HepG2 (cell line): ENCODE results near the gene MCM3AP. TPM values are rescaled to one million over a fixed set of nuclear protein-coding genes. Genes with fewer than 3 reads are reported as not detected.
A peak's percentile ranks its signal among the peaks of the same experiment; 100 is the strongest.

Experiments used
- ATAC-seq: fragments of 200-7000 bp; cut with Tn5 transposase; 3 replicates; pipeline ENCODE4 v1.9.1; 2020; ENCODE audit warnings: mild to moderate bottlenecking, moderate library complexity
- BruUV-seq: library from RNA; stranded (reverse); fragments of 400-500 nt; replicated peaks from 2 replicates; lab custom pipeline; 2021; lab: Mats Ljungman, UMichigan
- CTCF ChIA-PET: fragments of 300-600 bp; formaldehyde crosslinking; extraction: SDS; loops from one replicate; lab custom pipeline; 2021; ENCODE audit warnings: low total read pairs, inconsistent platforms, low intra/inter-chr PET ratio; lab: Yijun Ruan, JAX
- POLR2A ChIA-PET: fragments of 350-600 bp; sonication (Branson Sonifier 250); formaldehyde crosslinking; loops from one replicate; lab custom pipeline; 2020; ENCODE audit warnings: antibody characterized with exemption, inconsistent platforms; lab: Yijun Ruan, JAX
- DNase-seq: peaks from one replicate; pipeline ENCODE4 v3.0.0-alpha.2; 2015; ENCODE audit warnings: low spot score
- FAIRE-seq: peaks from 3 replicates; lab custom pipeline; 2011; peaks lifted over from hg19 to GRCh38; lab: Jason Lieb, UNC
- H2AFZ ChIP-seq: one replicate; pipeline ENCODE4 v1.6.1; 2011; ENCODE audit warnings: low read length, inconsistent platforms
- H3K27ac ChIP-seq: fragments of 300-600 bp; 3 replicates; pipeline ENCODE4 v1.8.0; 2011; ENCODE audit warnings: mixed run types, mild to moderate bottlenecking, mixed read lengths, low read length, inconsistent platforms; ENCODE audit not compliant: insufficient read depth; ENCODE audit errors: extremely low read length
- H3K27me3 ChIP-seq, 2 experiments: fragments of 200-600 bp in 1 of 2; 2 replicates in 1 of 2; 3 replicates in 1 of 2; pipeline versions ENCODE4 v1.6.0 to v1.8.0; 2011; ENCODE audit warnings: low read length in 2 of 2, mild to moderate bottlenecking in 2 of 2, moderate library complexity in 2 of 2, inconsistent platforms in 1 of 2; ENCODE audit not compliant: insufficient read depth in 2 of 2, control insufficient read depth in 1 of 2
- H3K36me3 ChIP-seq, 2 experiments: fragments of 200-600 bp in 1 of 2; replicated peaks in 1 of 2; 2 replicates in 1 of 2; 3 replicates in 1 of 2; pipeline versions ENCODE4 v1.5.1 to v1.8.0; 2011; ENCODE audit warnings: low read length in 2 of 2, inconsistent platforms in 1 of 2; ENCODE audit not compliant: insufficient read depth in 2 of 2, control insufficient read depth in 1 of 2
- H3K4me1 ChIP-seq: 2 replicates; pipeline ENCODE4 v1.5.1; 2012; ENCODE audit warnings: low read length, inconsistent platforms; ENCODE audit not compliant: insufficient read depth
- H3K4me2 ChIP-seq: 2 replicates; pipeline ENCODE4 v1.6.0; 2011; ENCODE audit warnings: low read depth, low read length, inconsistent platforms
- H3K4me3 ChIP-seq, 3 experiments: fragments of 200-600 bp in 1 of 3; sonication (generic), shearing (Covaris generic) in 1 of 3; replicated peaks in 1 of 3; 2 replicates each; pipeline ENCODE4 v1.5.1; 2011 to 2016; ENCODE audit warnings: low read length in 3 of 3, inconsistent platforms in 2 of 3, low read depth in 2 of 3, mild to moderate bottlenecking in 2 of 3, control low read depth in 1 of 3, mixed read lengths in 1 of 3; ENCODE audit not compliant: insufficient read depth in 1 of 3
- H3K79me2 ChIP-seq: one replicate; pipeline ENCODE4 v1.6.1; 2011; ENCODE audit warnings: low read length, inconsistent platforms; ENCODE audit not compliant: insufficient read depth
- H3K9ac ChIP-seq: 2 replicates; pipeline ENCODE4 v1.6.0; 2011; ENCODE audit warnings: mild to moderate bottlenecking, low read depth, low read length, inconsistent platforms; ENCODE audit not compliant: insufficient read depth
- H3K9me3 ChIP-seq: 2 replicates; pipeline ENCODE4 v1.5.1; 2012; ENCODE audit warnings: mild to moderate bottlenecking, low read length
- H4K20me1 ChIP-seq: 2 replicates; pipeline ENCODE4 v1.6.0; 2011; ENCODE audit warnings: inconsistent platforms, mild to moderate bottlenecking, low read length, moderate library complexity; ENCODE audit not compliant: insufficient read depth
- ATF7-NPFF ChIP-seq: sonication (generic); formaldehyde crosslinking; IDR thresholded peaks from 2 replicates; pipeline ENCODE4 v1.8.1; 2023; ENCODE audit warnings: mild to moderate bottlenecking, low read depth, missing genetic modification reagents, moderate library complexity
- CEBPB ChIP-seq: IDR thresholded peaks from 2 replicates; pipeline ENCODE4 v1.6.1; 2011; ENCODE audit warnings: low read depth, low read length, improper control_type of control experiment, borderline replicate concordance
- FOXA3 ChIP-seq: IDR thresholded peaks from 2 replicates; pipeline ENCODE4 v1.6.1; 2016; ENCODE audit warnings: missing genetic modification reagents, missing compliant biosample characterization
- NFKBIZ ChIP-seq: IDR thresholded peaks from 2 replicates; pipeline ENCODE4 v1.6.1; 2018; ENCODE audit warnings: missing genetic modification reagents, missing compliant biosample characterization
- POLR2AphosphoS5 ChIP-seq: IDR thresholded peaks from 2 replicates; pipeline ENCODE4 v1.6.1; 2012; ENCODE audit warnings: low read depth, low read length
- ZC3H4 ChIP-seq: sonication (generic); formaldehyde crosslinking; IDR thresholded peaks from 2 replicates; pipeline ENCODE4 v1.4.0; 2020; ENCODE audit warnings: missing genetic modification reagents, borderline replicate concordance
- ZNF570 ChIP-seq: sonication (generic); formaldehyde crosslinking; IDR thresholded peaks from 2 replicates; pipeline ENCODE4 v1.4.0; 2020; ENCODE audit warnings: mild to moderate bottlenecking, missing genetic modification reagents, borderline replicate concordance
- WGBS: methylation state at CpG from one replicate; pipeline ENCODE4 v1.1.6; 2017; ENCODE audit warnings: low lambda C conversion rate; 5-methylcytosine and 5-hydroxymethylcytosine counted together
- in situ Hi-C: cut with HindIII; loops from 2 replicates; pipeline ENCODE4 v1.10.0; 2017; ENCODE audit warnings: low pct_unique_long_range_greater_than_20kb; ENCODE audit not compliant: extremely low pct_ligation_motif_present
- intact Hi-C: fragments of 100-400 bp; cut with micrococcal nuclease; formaldehyde crosslinking; loops from one replicate; pipeline ENCODE4 v1.10.0; 2022; ENCODE audit not compliant: unreplicated experiment
- polyA plus RNA-seq, 8 experiments: library from polyadenylated mRNA; depleted of rRNA in 3 of 8; stranded (reverse) in 7 of 8; unstranded in 1 of 8; fragments of >200 nt; fragmentation: Illumina TruSeq in 4 of 8; extraction: Trizol in 4 of 8; gene quantifications; 2 replicates each; pipeline versions ENCODE4 v1.2.1 to v1.2.3, GENCODE V29; 2011 to 2016; ENCODE audit warnings: low read depth in 4 of 8, missing spikeins in 1 of 8, mixed read lengths in 1 of 8; ENCODE audit not compliant: insufficient read depth in 1 of 8
- total RNA-seq, 5 experiments: library from RNA; depleted of rRNA; stranded (reverse); fragments of >200 nt; fragmentation: Illumina TruSeq; extraction: Trizol; gene quantifications; 2 replicates each; pipeline ENCODE4 v1.2.3, GENCODE V29; 2016; ENCODE audit warnings: low read depth in 1 of 5
- TF ChIP-seq, protein P1 (sequence below): sonication (generic); formaldehyde crosslinking; IDR thresholded peaks from 2 replicates; pipeline ENCODE4 v1.5.0; 2020; ENCODE audit warnings: missing genetic modification reagents
- TF ChIP-seq, protein P2 (sequence below), 2 experiments: fragments of 450-650 bp in 1 of 2; sonication (generic) in 1 of 2; formaldehyde crosslinking; IDR thresholded peaks; 2 replicates each; pipeline versions ENCODE4 v1.5.0 to v1.8.0; 2020 to 2022; ENCODE audit warnings: mild to moderate bottlenecking in 1 of 2, missing genetic modification reagents in 1 of 2
- TF ChIP-seq, protein P3 (sequence below): sonication (generic); formaldehyde crosslinking; IDR thresholded peaks from 2 replicates; pipeline ENCODE4 v1.4.0; 2020; ENCODE audit warnings: low read depth, missing genetic modification reagents

Gene MCM3AP
- total and polyA plus RNA-seq, 2 of the 13 experiments (the other 11 are each of a cell fraction or from before 2014, with no cell fraction given) = 27.0 to 54.7 TPM

DNA sequence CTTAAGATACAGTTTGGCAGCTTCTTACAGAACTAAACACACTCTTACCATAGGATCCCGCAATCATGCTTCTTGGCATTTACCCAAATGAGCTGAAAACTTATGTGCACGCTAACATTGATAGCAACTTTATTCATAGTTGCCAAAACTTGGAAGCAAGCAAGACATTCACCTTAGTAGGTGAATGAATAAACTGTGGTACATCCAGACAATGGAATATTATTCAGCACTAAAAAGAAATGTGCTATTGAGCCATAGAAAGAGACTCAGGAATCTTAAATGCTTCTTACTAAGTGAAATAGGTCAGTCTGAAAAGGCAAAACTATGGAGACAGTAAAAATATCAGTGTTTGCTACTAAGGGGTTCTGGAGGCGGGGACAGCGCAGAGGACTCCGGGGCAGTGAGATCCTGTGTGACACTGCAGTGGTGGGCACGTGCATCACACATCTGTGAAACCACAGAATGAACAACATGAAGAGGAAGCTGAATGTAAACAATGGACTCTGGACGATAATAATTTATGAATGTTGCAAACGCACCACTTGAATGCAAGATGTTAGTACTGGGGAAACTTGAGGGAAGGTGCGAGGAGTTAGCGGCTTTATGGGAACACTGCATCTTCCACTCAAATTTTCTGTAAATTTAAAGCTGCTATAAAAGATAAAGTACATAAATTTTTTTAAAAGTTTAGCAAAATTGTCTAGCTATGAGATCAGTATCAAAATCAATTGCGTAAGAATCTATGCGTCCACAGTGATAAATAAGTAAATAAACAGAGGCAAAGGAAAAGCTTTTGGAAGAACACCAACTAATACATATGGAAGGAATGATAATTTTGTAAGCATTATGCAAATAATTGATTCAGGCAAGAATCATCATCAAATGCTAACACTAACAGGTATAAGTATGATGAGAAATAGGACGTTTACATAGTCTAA, 85.7 kb downstream of the MCM3AP start:
- Histone ChIP-seq H3K9me3 (no peaks in the 10 kb centered on the region), H3K27me3 (no peaks in the 10 kb centered on the region), H3K4me2 (no peak overlapping the region), H3K79me2 (no peaks in the 10 kb centered on the region), H3K4me3 (no peak overlapping the region), H3K27ac (no peak overlapping the region), H3K36me3 (peaks cover 24 to 69% of the 10 kb centered on the region in 2 experiments), H4K20me1 (0 out of 2 replicates have a peak, but pooled peaks cover 2% of the 10 kb centered on the region), H3K4me1 (no peaks in the 10 kb centered on the region), H3K9ac (no peak overlapping the region), H2AFZ (no peak overlapping the region)
- no TSS peak for BruUV-seq
- intact Hi-C loops = loop anchor here (10.0 kb wide), 1 partner anchor 225 kb away; no protein-coding TSS in a partner anchor
- POLR2A ChIA-PET = no interaction called here
- TF ChIP-seq, protein P1, sequence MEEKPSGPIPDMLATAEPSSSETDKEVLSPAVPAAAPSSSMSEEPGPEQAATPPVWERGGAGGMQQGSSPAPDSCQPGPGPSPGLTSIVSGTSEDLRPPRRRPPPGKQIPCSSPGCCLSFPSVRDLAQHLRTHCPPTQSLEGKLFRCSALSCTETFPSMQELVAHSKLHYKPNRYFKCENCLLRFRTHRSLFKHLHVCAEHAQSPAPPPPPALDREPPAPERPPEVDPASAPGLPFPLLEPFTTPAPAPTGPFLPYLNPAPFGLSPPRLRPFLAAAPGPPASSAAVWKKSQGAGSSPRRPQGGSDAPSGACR (CRISPR knock-in tag) = no peak
- TF ChIP-seq CEBPB = peak; percentile 27; the same call in 1 of the 2 replicates
- in situ Hi-C loops = no loop called here
- no peak for ATAC-seq
- CTCF ChIA-PET = no interaction called here
- FAIRE-seq = no peak
- no peak for DNase-seq
- 94% methylated on average over 13 of the region's 13 CpGs for WGBS

DNA sequence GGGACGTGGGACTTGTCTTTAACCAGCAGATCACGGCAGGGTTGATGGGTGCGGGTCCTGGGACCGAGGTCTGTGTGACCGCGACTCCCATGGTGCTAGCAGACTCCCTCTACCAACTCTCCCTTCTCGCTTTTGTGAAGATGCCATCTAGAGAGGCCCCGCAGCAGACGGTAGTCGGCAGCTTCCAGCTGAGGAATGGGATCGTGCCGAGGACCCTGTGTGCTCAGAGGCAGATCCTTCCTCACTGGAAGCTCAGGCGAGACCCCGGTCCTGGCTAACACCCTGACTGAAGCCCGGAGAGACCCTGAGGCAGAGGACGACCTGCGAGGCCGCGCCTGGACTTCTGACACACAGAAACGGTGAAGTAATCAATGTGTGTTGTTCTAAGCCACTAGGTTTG, 88.7 kb downstream of the MCM3AP start:
- Histone ChIP-seq H3K9me3 (no peaks in the 10 kb centered on the region), H3K4me3 (no peak overlapping the region), H3K36me3 (peaks cover 27 to 78% of the 10 kb centered on the region in 2 experiments), H3K9ac (no peak overlapping the region), H3K79me2 (no peaks in the 10 kb centered on the region), H4K20me1 (0 out of 2 replicates have a peak, but pooled peaks cover 2% of the 10 kb centered on the region), H3K4me2 (no peak overlapping the region), H3K4me1 (peaks cover 7% of the 10 kb centered on the region; the same call in 1 of the 2 replicates), H3K27ac (no peak overlapping the region), H3K27me3 (no peaks in the 10 kb centered on the region), H2AFZ (no peak overlapping the region)
- in situ Hi-C loops (no loop called here), intact Hi-C loops (loop anchor here (10.0 kb wide), 1 partner anchor 222 kb away; no protein-coding TSS in a partner anchor)
- WGBS = 96% methylated on average over 20 of the region's 20 CpGs
- ATAC-seq (no peak), DNase-seq (no peak), FAIRE-seq (no peak)
- ChIA-PET CTCF (no interaction called here), POLR2A (no interaction called here)
- BruUV-seq = no TSS peak
- no peak for TF ChIP-seq NFKBIZ (CRISPR knock-in tag)
- TF ChIP-seq ATF7-NPFF (CRISPR knock-in tag) = no peak
- TF ChIP-seq, protein P2, sequence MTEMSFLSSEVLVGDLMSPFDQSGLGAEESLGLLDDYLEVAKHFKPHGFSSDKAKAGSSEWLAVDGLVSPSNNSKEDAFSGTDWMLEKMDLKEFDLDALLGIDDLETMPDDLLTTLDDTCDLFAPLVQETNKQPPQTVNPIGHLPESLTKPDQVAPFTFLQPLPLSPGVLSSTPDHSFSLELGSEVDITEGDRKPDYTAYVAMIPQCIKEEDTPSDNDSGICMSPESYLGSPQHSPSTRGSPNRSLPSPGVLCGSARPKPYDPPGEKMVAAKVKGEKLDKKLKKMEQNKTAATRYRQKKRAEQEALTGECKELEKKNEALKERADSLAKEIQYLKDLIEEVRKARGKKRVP (CRISPR knock-in tag; IDR thresholded peaks at IDR 0.05) = no peak
- no peak for TF ChIP-seq POLR2AphosphoS5
- TF ChIP-seq FOXA3 (CRISPR knock-in tag) = no peak
- TF ChIP-seq, protein P3, sequence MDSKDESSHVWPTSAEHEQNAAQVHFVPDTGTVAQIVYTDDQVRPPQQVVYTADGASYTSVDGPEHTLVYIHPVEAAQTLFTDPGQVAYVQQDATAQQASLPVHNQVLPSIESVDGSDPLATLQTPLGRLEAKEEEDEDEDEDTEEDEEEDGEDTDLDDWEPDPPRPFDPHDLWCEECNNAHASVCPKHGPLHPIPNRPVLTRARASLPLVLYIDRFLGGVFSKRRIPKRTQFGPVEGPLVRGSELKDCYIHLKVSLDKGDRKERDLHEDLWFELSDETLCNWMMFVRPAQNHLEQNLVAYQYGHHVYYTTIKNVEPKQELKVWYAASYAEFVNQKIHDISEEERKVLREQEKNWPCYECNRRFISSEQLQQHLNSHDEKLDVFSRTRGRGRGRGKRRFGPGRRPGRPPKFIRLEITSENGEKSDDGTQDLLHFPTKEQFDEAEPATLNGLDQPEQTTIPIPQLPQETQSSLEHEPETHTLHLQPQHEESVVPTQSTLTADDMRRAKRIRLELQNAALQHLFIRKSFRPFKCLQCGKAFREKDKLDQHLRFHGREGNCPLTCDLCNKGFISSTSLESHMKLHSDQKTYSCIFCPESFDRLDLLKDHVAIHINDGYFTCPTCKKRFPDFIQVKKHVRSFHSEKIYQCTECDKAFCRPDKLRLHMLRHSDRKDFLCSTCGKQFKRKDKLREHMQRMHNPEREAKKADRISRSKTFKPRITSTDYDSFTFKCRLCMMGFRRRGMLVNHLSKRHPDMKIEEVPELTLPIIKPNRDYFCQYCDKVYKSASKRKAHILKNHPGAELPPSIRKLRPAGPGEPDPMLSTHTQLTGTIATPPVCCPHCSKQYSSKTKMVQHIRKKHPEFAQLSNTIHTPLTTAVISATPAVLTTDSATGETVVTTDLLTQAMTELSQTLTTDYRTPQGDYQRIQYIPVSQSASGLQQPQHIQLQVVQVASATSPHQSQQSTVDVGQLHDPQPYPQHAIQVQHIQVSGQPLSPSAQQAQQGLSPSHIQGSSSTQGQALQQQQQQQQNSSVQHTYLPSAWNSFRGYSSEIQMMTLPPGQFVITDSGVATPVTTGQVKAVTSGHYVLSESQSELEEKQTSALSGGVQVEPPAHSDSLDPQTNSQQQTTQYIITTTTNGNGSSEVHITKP (CRISPR knock-in tag) = no peak
- TF ChIP-seq ZNF570 (CRISPR knock-in tag) = no peak
- TF ChIP-seq ZC3H4 (CRISPR knock-in tag) = no peak
